ENCODE measurements around the gene HEPN1.

Gene HEPN1

GRCh38 chr11:124918950-124919349, at the start of gene HEPN1:
HEPN1 (plus strand) TSS chr11:124919250.
- in situ Hi-C loops (cut with MboI; ENCODE audit: low sequenced_read_pairs) = no loop called here

GRCh38 chr11:124869331-124869730, 49.7 kb upstream of the HEPN1 start:
- in situ Hi-C loops (cut with MboI; ENCODE audit: low sequenced_read_pairs) = no loop called here

- in situ Hi-C loops (cut with MboI; ENCODE audit: low sequenced_read_pairs) = no loop called here
These were observed 49.1 kb upstream of the HEPN1 start for GRCh38 chr11:124869856-124870387.

GRCh38 chr11:124870430-124870829, 48.6 kb upstream of the HEPN1 start:
- in situ Hi-C loops (cut with MboI; ENCODE audit: low sequenced_read_pairs) = no loop called here

- in situ Hi-C loops (cut with MboI; ENCODE audit: low sequenced_read_pairs) = no loop called here
These were observed 46.8 kb upstream of the HEPN1 start for GRCh38 chr11:124872280-124872679.

GRCh38 chr11:124872741-124873140, 46.3 kb upstream of the HEPN1 start:
- in situ Hi-C loops (cut with MboI; ENCODE audit: low sequenced_read_pairs) = no loop called here

- in situ Hi-C loops (cut with MboI; ENCODE audit: low sequenced_read_pairs) = no loop called here
These were observed 45.1 kb upstream of the HEPN1 start for GRCh38 chr11:124873951-124874350.

- in situ Hi-C loops (cut with MboI; ENCODE audit: low sequenced_read_pairs) = no loop called here
These were observed 44.3 kb upstream of the HEPN1 start for GRCh38 chr11:124874571-124875255.

- in situ Hi-C loops (cut with MboI; ENCODE audit: low sequenced_read_pairs) = no loop called here
These were observed 43.6 kb upstream of the HEPN1 start for GRCh38 chr11:124875401-124875800.

GRCh38 chr11:124875943-124876817, 42.9 kb upstream of the HEPN1 start:
- in situ Hi-C loops (cut with MboI; ENCODE audit: low sequenced_read_pairs) = no loop called here

GRCh38 chr11:124876818-124877630, 42.0 kb upstream of the HEPN1 start:
- in situ Hi-C loops (cut with MboI; ENCODE audit: low sequenced_read_pairs) = no loop called here

GRCh38 chr11:124877631-124877909, 41.5 kb upstream of the HEPN1 start:
- in situ Hi-C loops (cut with MboI; ENCODE audit: low sequenced_read_pairs) = no loop called here

- in situ Hi-C loops (cut with MboI; ENCODE audit: low sequenced_read_pairs) = no loop called here
These were observed 40.9 kb upstream of the HEPN1 start for GRCh38 chr11:124877910-124878758.

GRCh38 chr11:124878759-124879492, 40.1 kb upstream of the HEPN1 start:
- in situ Hi-C loops (cut with MboI; ENCODE audit: low sequenced_read_pairs) = no loop called here

GRCh38 chr11:124879493-124880289, 39.4 kb upstream of the HEPN1 start:
- in situ Hi-C loops (cut with MboI; ENCODE audit: low sequenced_read_pairs) = no loop called here

- in situ Hi-C loops (cut with MboI; ENCODE audit: low sequenced_read_pairs) = no loop called here
These were observed 38.8 kb upstream of the HEPN1 start for GRCh38 chr11:124880290-124880611.

GRCh38 chr11:124880958-124881357, 38.1 kb upstream of the HEPN1 start:
- in situ Hi-C loops (cut with MboI; ENCODE audit: low sequenced_read_pairs) = no loop called here

- in situ Hi-C loops (cut with MboI; ENCODE audit: low sequenced_read_pairs) = no loop called here
These were observed 36.5 kb upstream of the HEPN1 start for GRCh38 chr11:124882339-124883071.
